SK-MEL-5 (cell line): ENCODE data around the gene NPR1. TPM values are rescaled to one million over a fixed set of nuclear protein-coding genes. Genes with fewer than 3 reads are reported as not detected.
A peak's percentile ranks its signal among the peaks of the same experiment; 100 is the strongest.
"Not testable (repeated sequence)": the region's sequence is repeated elsewhere in the genome, so short reads cannot be mapped to it uniquely, and the experiment has no call there.

Experiments used
- DNase-seq: peaks from one replicate; pipeline ENCODE4 v3.0.0-alpha.2; 2016; ENCODE audit warnings: low read depth, low spot score
- in situ Hi-C: cut with HindIII; loops from 2 replicates; pipeline ENCODE4 v1.10.0; 2016; ENCODE audit warnings: low sequenced_read_pairs, high pct_unique_total_duplicates, low pct_unique_long_range_greater_than_20kb
- polyA plus RNA-seq, 2 experiments: library from polyadenylated mRNA; depleted of rRNA; stranded (reverse); fragments of >200 nt; gene quantifications; 2 replicates each; pipeline ENCODE4 v1.2.3, GENCODE V29; 2015
- total RNA-seq: library from RNA; depleted of rRNA; stranded (reverse); fragments of >200 nt; shearing (Covaris generic); gene quantifications from 2 replicates; pipeline ENCODE4 v1.2.3, GENCODE V29; 2014; rRNA removed

NPR1 gene
- total RNA-seq, result not detected in 2 replicates
- polyA plus RNA-seq (2015; cell fraction: cytosol; rRNA removed), result not detected in 2 replicates
- polyA plus RNA-seq (2015; cell fraction: nucleus; rRNA removed), result 0.09 TPM in 1 of 2 replicates, not detected in the other

- in situ Hi-C loops, result no loop called here
- no peak for DNase-seq
Observed at GRCh38 chr1:153678519-153679336, at the start of gene NPR1. TSS of gene NPR1 (plus strand) at chr1:153678688. CDS start at chr1:153679109, 421 bp downstream.

GRCh38 chr1:153629343-153629665 is 49.2 kb upstream of the NPR1 start:
- no peak for DNase-seq
- in situ Hi-C loops, result no loop called here

GRCh38 chr1:153629971-153630370 is 48.5 kb upstream of the NPR1 start:
- in situ Hi-C loops, result no loop called here
- DNase-seq, result peak; percentile 45

GRCh38 chr1:153630384-153630783 is 48.1 kb upstream of the NPR1 start:
- in situ Hi-C loops, result no loop called here
- DNase-seq, result no peak

GRCh38 chr1:153631047-153632022 is 47.2 kb upstream of the NPR1 start:
- in situ Hi-C loops, result no loop called here
- no peak for DNase-seq

- in situ Hi-C loops, result no loop called here
- no peak for DNase-seq
Observed at GRCh38 chr1:153633161-153633753, 45.2 kb upstream of the NPR1 start.

- in situ Hi-C loops, result no loop called here
- peak; percentile 100 for DNase-seq
Observed at GRCh38 chr1:153633754-153634665, 44.5 kb upstream of the NPR1 start, which contains the start of gene CHTOP. TSS of gene CHTOP (plus strand) at chr1:153634066. CDS start at chr1:153636589, 2,523 bp downstream.

- no peak for DNase-seq
- in situ Hi-C loops, result no loop called here
Observed at GRCh38 chr1:153635872-153636271, 42.6 kb upstream of the NPR1 start.

GRCh38 chr1:153636312-153636711 is 42.2 kb upstream of the NPR1 start:
- in situ Hi-C loops, result no loop called here

GRCh38 chr1:153638261-153638660 is 40.2 kb upstream of the NPR1 start:
- in situ Hi-C loops, result no loop called here
- no peak for DNase-seq

More at GRCh38 chr1:153636312-153636711, 42.2 kb upstream of the NPR1 start:
- DNase-seq, result no peak

GRCh38 chr1:153639280-153639679 is 39.2 kb upstream of the NPR1 start:
- in situ Hi-C loops, result no loop called here
- no peak for DNase-seq

GRCh38 chr1:153640213-153640612 is 38.3 kb upstream of the NPR1 start:
- DNase-seq, in situ Hi-C loops: not testable (repeated sequence)

- DNase-seq, result no peak
- in situ Hi-C loops, result no loop called here
Observed at GRCh38 chr1:153640861-153641260, 37.6 kb upstream of the NPR1 start.

- no peak for DNase-seq
- in situ Hi-C loops, result no loop called here
Observed at GRCh38 chr1:153642161-153642560, 36.3 kb upstream of the NPR1 start.

GRCh38 chr1:153643100-153643499 is 35.4 kb upstream of the NPR1 start:
- in situ Hi-C loops, result no loop called here
- DNase-seq, result no peak

- in situ Hi-C loops, result no loop called here
- no peak for DNase-seq
Observed at GRCh38 chr1:153643816-153644215, 34.7 kb upstream of the NPR1 start.
